Fibroblast of pulmonary artery (primary cell): ENCODE data around the gene NME7.
"Not testable (repeated sequence)": the region's sequence is repeated elsewhere in the genome, so short reads cannot be mapped to it uniquely, and the experiment has no call there.

Experiments
- DNase-seq: peaks from one replicate; pipeline ENCODE4 v3.0.0-alpha.2; 2010; ENCODE audit warnings: low read depth
- H3K4me3 ChIP-seq: replicated peaks from 2 replicates; pipeline ENCODE4 v1.5.1; 2011; ENCODE audit warnings: low read depth, mild to moderate bottlenecking, control low read depth, low read length, moderate library complexity
- CTCF ChIP-seq: IDR thresholded peaks from 2 replicates; pipeline ENCODE4 v1.5.1; 2011; ENCODE audit warnings: mild to moderate bottlenecking, control low read depth, low read length, inconsistent platforms; ENCODE audit errors: missing control alignments

The NME7 gene

GRCh38 chr1:169361281-169361680 is 6.3 kb downstream of the NME7 start:
- TF ChIP-seq CTCF: no peak
- peak; percentile 17 for DNase-seq
- H3K4me3 ChIP-seq: no peak overlapping the region

GRCh38 chr1:169360415-169360814 is 7.2 kb downstream of the NME7 start:
- H3K4me3 ChIP-seq: no peak overlapping the region
- no peak for TF ChIP-seq CTCF
- no peak for DNase-seq

GRCh38 chr1:169348383-169349036 is 19.1 kb downstream of the NME7 start:
- peak; percentile 81 for DNase-seq
- TF ChIP-seq CTCF: peak; percentile 68

GRCh38 chr1:169347688-169348382 is 19.8 kb downstream of the NME7 start:
- no peak overlapping the region for H3K4me3 ChIP-seq
- no peak for DNase-seq
- no peak for TF ChIP-seq CTCF

More at GRCh38 chr1:169348383-169349036, 19.1 kb downstream of the NME7 start:
- no peak overlapping the region for H3K4me3 ChIP-seq

- DNase-seq: no peak
- TF ChIP-seq CTCF: no peak
- no peak overlapping the region for H3K4me3 ChIP-seq
These were observed 21.5 kb downstream of the NME7 start for GRCh38 chr1:169346036-169346589.

- TF ChIP-seq CTCF: no peak
- no peak for DNase-seq
These were observed 22.1 kb downstream of the NME7 start for GRCh38 chr1:169345511-169345910.

GRCh38 chr1:169342096-169342495 is 25.5 kb downstream of the NME7 start:
- DNase-seq, H3K4me3 ChIP-seq: not testable (repeated sequence)

More at GRCh38 chr1:169345511-169345910, 22.1 kb downstream of the NME7 start:
- no peak overlapping the region for H3K4me3 ChIP-seq
